Measurements from ENCODE around the gene MX1. TPM values are rescaled to one million over a fixed set of nuclear protein-coding genes. Genes with fewer than 3 reads are reported as not detected.
A peak's percentile ranks its signal among the peaks of the same experiment; 100 is the strongest.

MX1 gene
- total RNA-seq, 2 experiments from 2014 or later, result 162 to 169 TPM

- ATAC-seq (peak; percentile 71), DNase-seq (no peak)
- Mint-ChIP-seq H3K27me3 (no peaks in the 10 kb centered on the region), H3K27ac (peak overlapping the region; percentile 65), H3K9me3 (ENCODE audit: low read depth) (peaks cover 6% of the 10 kb centered on the region), H3K4me3 (no peak overlapping the region), H3K36me3 (ENCODE audit: low read depth) (peaks cover 80% of the 10 kb centered on the region), H3K4me1 (peaks cover 11% of the 10 kb centered on the region)
- ChIA-PET POLR2A (no interaction called here), CTCF (interaction anchor here (0.8 to 2.4 kb wide), 2 partner anchors 9 to 155 kb away, joined by 3 to 10 read pairs; no protein-coding TSS in a partner anchor)
- intact Hi-C loops (cut with DNase I, micrococcal nuclease), result no loop called here
These were observed 11.7 kb downstream of the MX1 start for GRCh38 chr21:41437729-41438128.

GRCh38 chr21:41438425-41439113, 12.5 kb downstream of the MX1 start:
- Mint-ChIP-seq H3K9me3 (ENCODE audit: low read depth) (peaks cover 6% of the 10 kb centered on the region), H3K27ac (no peak overlapping the region), H3K27me3 (no peaks in the 10 kb centered on the region), H3K36me3 (ENCODE audit: low read depth) (peaks cover 80% of the 10 kb centered on the region), H3K4me3 (no peak overlapping the region), H3K4me1 (peaks cover 8% of the 10 kb centered on the region)
- intact Hi-C loops (cut with DNase I, micrococcal nuclease), result no loop called here
- ChIA-PET CTCF (interaction anchor here (2.4 kb wide), 1 partner anchor 155 kb away, joined by 10 read pairs; no protein-coding TSS in a partner anchor), POLR2A (no interaction called here)
- DNase-seq (no peak), ATAC-seq (no peak)

GRCh38 chr21:41439248-41439647, 13.2 kb downstream of the MX1 start:
- Mint-ChIP-seq H3K9me3 (ENCODE audit: low read depth) (peaks cover 6% of the 10 kb centered on the region), H3K4me1 (peaks cover 8% of the 10 kb centered on the region)
- POLR2A ChIA-PET, result no interaction called here

GRCh38 chr21:41441546-41441945, 15.5 kb downstream of the MX1 start:
- H3K4me1 Mint-ChIP-seq, result peaks cover 6% of the 10 kb centered on the region
- DNase-seq (no peak), ATAC-seq (no peak)
- peaks cover 75% of the 10 kb centered on the region for H3K36me3 Mint-ChIP-seq (ENCODE audit: low read depth)
- H3K27ac Mint-ChIP-seq, result no peak overlapping the region
- no peaks in the 10 kb centered on the region for H3K9me3 Mint-ChIP-seq (ENCODE audit: low read depth)
- CTCF ChIA-PET, result interaction anchor here (0.5 kb wide), 1 partner anchor 197 kb away, joined by 3 read pairs; no protein-coding TSS in a partner anchor
- H3K27me3 Mint-ChIP-seq, result no peaks in the 10 kb centered on the region
- H3K4me3 Mint-ChIP-seq, result no peak overlapping the region
- intact Hi-C loops (cut with DNase I, micrococcal nuclease), result no loop called here
- POLR2A ChIA-PET, result no interaction called here

More at GRCh38 chr21:41439248-41439647, 13.2 kb downstream of the MX1 start:
- CTCF ChIA-PET, result interaction anchor here (1.1 to 2.4 kb wide), 2 partner anchors 156 kb away, joined by 3 to 10 read pairs; no protein-coding TSS in a partner anchor
- no peak for DNase-seq
- no peaks in the 10 kb centered on the region for H3K27me3 Mint-ChIP-seq
- no peak for ATAC-seq
- intact Hi-C loops (cut with DNase I, micrococcal nuclease), result no loop called here
- peaks cover 78% of the 10 kb centered on the region for H3K36me3 Mint-ChIP-seq (ENCODE audit: low read depth)
- no peak overlapping the region for H3K4me3 Mint-ChIP-seq
- no peak overlapping the region for H3K27ac Mint-ChIP-seq

GRCh38 chr21:41442481-41443186, 16.6 kb downstream of the MX1 start:
- DNase-seq, result no peak
- no peak overlapping the region for H3K4me3 Mint-ChIP-seq
- ATAC-seq, result no peak
- H3K27me3 Mint-ChIP-seq, result no peaks in the 10 kb centered on the region
- peaks cover 3% of the 10 kb centered on the region for H3K4me1 Mint-ChIP-seq
- ChIA-PET CTCF (interaction anchor here (0.6 to 1.9 kb wide), 2 partner anchors 160 to 162 kb away, joined by 4 to 11 read pairs; no protein-coding TSS in a partner anchor), POLR2A (no interaction called here)
- H3K9me3 Mint-ChIP-seq (ENCODE audit: low read depth), result no peaks in the 10 kb centered on the region
- no peak overlapping the region for H3K27ac Mint-ChIP-seq
- intact Hi-C loops (cut with DNase I, micrococcal nuclease), result no loop called here
- H3K36me3 Mint-ChIP-seq (ENCODE audit: low read depth), result peaks cover 76% of the 10 kb centered on the region

GRCh38 chr21:41443562-41443961, 17.5 kb downstream of the MX1 start:
- Mint-ChIP-seq H3K27ac (no peak overlapping the region), H3K9me3 (ENCODE audit: low read depth) (no peaks in the 10 kb centered on the region), H3K4me3 (no peak overlapping the region), H3K4me1 (no peaks in the 10 kb centered on the region), H3K27me3 (no peaks in the 10 kb centered on the region), H3K36me3 (ENCODE audit: low read depth) (peaks cover 77% of the 10 kb centered on the region)
- no peak for ATAC-seq
- CTCF ChIA-PET, result interaction anchor here (0.6 to 1.9 kb wide), 2 partner anchors 161 to 436 kb away, joined by 3 to 11 read pairs; no protein-coding TSS in a partner anchor
- DNase-seq, result no peak
- POLR2A ChIA-PET, result no interaction called here
- intact Hi-C loops (cut with DNase I, micrococcal nuclease), result no loop called here

- Mint-ChIP-seq H3K36me3 (ENCODE audit: low read depth) (peaks cover 79% of the 10 kb centered on the region), H3K27ac (peak overlapping the region; percentile 42)
- POLR2A ChIA-PET, result no interaction called here
These were observed 18.8 kb downstream of the MX1 start for GRCh38 chr21:41444703-41445464.

GRCh38 chr21:41445465-41445862, 19.4 kb downstream of the MX1 start:
- Mint-ChIP-seq H3K4me1 (no peaks in the 10 kb centered on the region), H3K4me3 (no peak overlapping the region), H3K27me3 (no peaks in the 10 kb centered on the region), H3K27ac (peak overlapping the region; percentile 42), H3K9me3 (ENCODE audit: low read depth) (no peaks in the 10 kb centered on the region), H3K36me3 (ENCODE audit: low read depth) (peaks cover 80% of the 10 kb centered on the region)
- ATAC-seq, result no peak
- no peak for DNase-seq
- POLR2A ChIA-PET, result no interaction called here
- CTCF ChIA-PET, result no interaction called here
- intact Hi-C loops (cut with DNase I, micrococcal nuclease), result no loop called here

More at GRCh38 chr21:41444703-41445464, 18.8 kb downstream of the MX1 start:
- H3K4me3 Mint-ChIP-seq, result no peak overlapping the region
- CTCF ChIA-PET, result interaction anchor here (1.9 kb wide), 1 partner anchor 162 kb away, joined by 11 read pairs; no protein-coding TSS in a partner anchor
- H3K4me1 Mint-ChIP-seq, result no peaks in the 10 kb centered on the region
- ATAC-seq (no peak), DNase-seq (no peak)
- intact Hi-C loops (cut with DNase I, micrococcal nuclease), result no loop called here
- H3K9me3 Mint-ChIP-seq (ENCODE audit: low read depth), result no peaks in the 10 kb centered on the region
- no peaks in the 10 kb centered on the region for H3K27me3 Mint-ChIP-seq

GRCh38 chr21:41446586-41446985, 20.5 kb downstream of the MX1 start:
- Mint-ChIP-seq H3K9me3 (ENCODE audit: low read depth) (no peaks in the 10 kb centered on the region), H3K27ac (no peak overlapping the region), H3K4me3 (no peak overlapping the region), H3K27me3 (no peaks in the 10 kb centered on the region), H3K36me3 (ENCODE audit: low read depth) (peaks cover 75% of the 10 kb centered on the region), H3K4me1 (no peaks in the 10 kb centered on the region)
- intact Hi-C loops (cut with DNase I, micrococcal nuclease), result no loop called here
- CTCF ChIA-PET, result interaction anchor here (1.1 kb wide), 1 partner anchor 9 kb away, joined by 3 read pairs; no protein-coding TSS in a partner anchor
- POLR2A ChIA-PET, result no interaction called here
- DNase-seq (no peak), ATAC-seq (no peak)

GRCh38 chr21:41447356-41447755, 21.3 kb downstream of the MX1 start:
- ChIA-PET POLR2A (no interaction called here), CTCF (no interaction called here)
- ATAC-seq, result no peak
- no peak overlapping the region for H3K27ac Mint-ChIP-seq
- H3K36me3 Mint-ChIP-seq (ENCODE audit: low read depth), result peaks cover 71% of the 10 kb centered on the region
- H3K27me3 Mint-ChIP-seq, result no peaks in the 10 kb centered on the region
- H3K9me3 Mint-ChIP-seq (ENCODE audit: low read depth), result no peaks in the 10 kb centered on the region
- H3K4me1 Mint-ChIP-seq, result no peaks in the 10 kb centered on the region
- no peak for DNase-seq
- H3K4me3 Mint-ChIP-seq, result no peak overlapping the region
- intact Hi-C loops (cut with DNase I, micrococcal nuclease), result no loop called here

- Mint-ChIP-seq H3K4me1 (no peaks in the 10 kb centered on the region), H3K27ac (no peak overlapping the region), H3K36me3 (ENCODE audit: low read depth) (peaks cover 67% of the 10 kb centered on the region), H3K27me3 (no peaks in the 10 kb centered on the region), H3K4me3 (no peak overlapping the region), H3K9me3 (ENCODE audit: low read depth) (no peaks in the 10 kb centered on the region)
- ATAC-seq (no peak), DNase-seq (no peak)
- ChIA-PET CTCF (no interaction called here), POLR2A (no interaction called here)
- intact Hi-C loops (cut with DNase I, micrococcal nuclease), result no loop called here
These were observed 23.6 kb downstream of the MX1 start for GRCh38 chr21:41449613-41450012.
